GM12873 (cell line): ENCODE data around the gene TMEFF1.

Experiments
- TF ChIP-seq, protein P1 (sequence below): IDR thresholded peaks from 2 replicates; pipeline ENCODE4 v1.5.1; 2012; ENCODE audit warnings: low read depth, mild to moderate bottlenecking, moderate library complexity, low read length, control low read depth; ENCODE audit not compliant: insufficient read depth; ENCODE audit errors: missing control alignments

The TMEFF1 gene

DNA sequence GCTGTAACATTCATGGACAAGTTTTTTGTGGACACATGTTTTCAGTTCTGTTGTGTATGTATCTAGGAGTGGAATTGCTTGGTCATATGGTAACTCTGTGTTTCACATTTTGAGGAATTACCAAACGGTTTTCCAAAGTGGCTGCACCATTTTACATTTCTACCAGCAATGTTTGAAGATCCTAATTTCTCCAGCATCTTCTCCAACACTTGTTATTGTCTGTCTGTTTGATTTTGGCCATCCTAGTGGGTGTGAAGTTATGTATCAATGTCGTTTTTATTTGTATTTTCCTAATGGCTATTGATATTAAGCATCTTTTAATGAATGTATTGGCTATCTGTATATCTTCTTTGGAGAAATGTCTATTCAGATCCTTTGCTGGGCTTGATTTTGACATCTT lies 6.9 kb downstream of the TMEFF1 start:
- TF ChIP-seq, protein P1, sequence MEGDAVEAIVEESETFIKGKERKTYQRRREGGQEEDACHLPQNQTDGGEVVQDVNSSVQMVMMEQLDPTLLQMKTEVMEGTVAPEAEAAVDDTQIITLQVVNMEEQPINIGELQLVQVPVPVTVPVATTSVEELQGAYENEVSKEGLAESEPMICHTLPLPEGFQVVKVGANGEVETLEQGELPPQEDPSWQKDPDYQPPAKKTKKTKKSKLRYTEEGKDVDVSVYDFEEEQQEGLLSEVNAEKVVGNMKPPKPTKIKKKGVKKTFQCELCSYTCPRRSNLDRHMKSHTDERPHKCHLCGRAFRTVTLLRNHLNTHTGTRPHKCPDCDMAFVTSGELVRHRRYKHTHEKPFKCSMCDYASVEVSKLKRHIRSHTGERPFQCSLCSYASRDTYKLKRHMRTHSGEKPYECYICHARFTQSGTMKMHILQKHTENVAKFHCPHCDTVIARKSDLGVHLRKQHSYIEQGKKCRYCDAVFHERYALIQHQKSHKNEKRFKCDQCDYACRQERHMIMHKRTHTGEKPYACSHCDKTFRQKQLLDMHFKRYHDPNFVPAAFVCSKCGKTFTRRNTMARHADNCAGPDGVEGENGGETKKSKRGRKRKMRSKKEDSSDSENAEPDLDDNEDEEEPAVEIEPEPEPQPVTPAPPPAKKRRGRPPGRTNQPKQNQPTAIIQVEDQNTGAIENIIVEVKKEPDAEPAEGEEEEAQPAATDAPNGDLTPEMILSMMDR: no peak

DNA sequence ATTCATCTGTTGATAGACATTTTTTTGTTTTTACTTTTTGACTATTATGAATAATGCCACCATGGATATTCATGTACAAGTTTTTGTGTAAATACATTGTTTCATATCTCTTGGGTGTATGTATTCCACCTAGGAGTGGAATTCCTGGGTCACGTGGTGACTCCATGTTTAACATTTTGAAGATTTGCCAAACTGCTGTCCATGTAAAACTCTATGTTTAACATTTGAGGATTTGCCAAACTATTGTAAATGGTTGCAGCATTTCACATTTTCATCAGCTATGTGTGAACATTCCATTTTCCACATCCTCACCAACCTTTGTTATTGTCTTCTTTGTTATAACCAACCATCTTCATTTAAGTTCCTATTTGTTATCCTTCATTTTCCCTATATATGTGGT lies 12.2 kb downstream of the TMEFF1 start:
- TF ChIP-seq, protein P1: no peak

DNA sequence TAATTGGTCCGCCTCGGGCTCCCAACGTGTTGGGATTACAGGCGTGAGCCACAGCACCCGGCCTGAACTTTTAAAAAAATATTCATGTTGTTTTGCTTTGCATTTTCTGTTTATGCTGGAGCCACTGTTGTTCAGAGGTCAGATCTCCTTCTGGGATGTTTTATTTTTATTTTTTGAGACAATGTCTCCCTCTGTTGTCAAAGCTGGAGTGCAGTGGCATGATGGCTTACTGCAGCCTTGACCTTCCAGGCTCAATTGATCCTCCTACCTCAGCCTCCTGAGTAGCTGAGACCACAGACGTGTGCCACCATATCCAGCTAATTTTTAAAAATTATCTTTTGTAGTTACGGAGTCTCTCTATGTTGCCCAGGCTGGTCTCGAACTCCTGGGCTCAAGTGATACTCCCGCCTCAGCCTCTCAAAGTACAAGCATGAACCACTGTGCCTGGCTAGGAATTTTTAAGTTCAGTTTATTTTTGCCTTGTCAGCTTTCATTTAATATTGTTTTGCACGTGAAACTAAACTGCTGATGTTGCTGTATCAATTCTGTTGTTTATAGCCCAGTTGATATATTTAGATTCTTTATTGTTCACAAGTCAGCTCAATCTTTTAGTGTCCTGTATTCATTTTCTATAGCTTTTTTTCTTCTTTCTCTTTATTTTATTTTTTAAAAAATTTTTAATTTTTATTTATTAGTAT lies 13.7 kb downstream of the TMEFF1 start:
- TF ChIP-seq, protein P1: no peak

DNA sequence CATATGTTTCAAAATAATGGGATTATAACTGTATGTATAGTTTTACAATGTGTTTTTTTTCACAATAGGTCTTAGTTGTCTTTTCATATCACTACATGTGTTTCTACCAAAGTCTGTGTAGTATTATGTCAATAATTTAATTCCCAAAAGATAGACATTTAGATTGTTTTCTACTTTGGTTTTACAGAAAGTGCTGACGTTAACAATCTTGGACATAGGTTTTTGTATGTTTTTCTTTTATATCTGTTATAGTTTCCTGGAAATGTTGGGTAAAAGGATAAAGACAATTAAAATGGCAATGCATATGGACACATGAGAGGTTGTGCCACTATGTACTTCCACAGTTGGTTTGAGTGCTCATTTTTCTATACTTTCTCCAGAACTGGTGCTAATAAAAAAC lies 15.2 kb downstream of the TMEFF1 start:
- TF ChIP-seq, protein P1: no peak

DNA sequence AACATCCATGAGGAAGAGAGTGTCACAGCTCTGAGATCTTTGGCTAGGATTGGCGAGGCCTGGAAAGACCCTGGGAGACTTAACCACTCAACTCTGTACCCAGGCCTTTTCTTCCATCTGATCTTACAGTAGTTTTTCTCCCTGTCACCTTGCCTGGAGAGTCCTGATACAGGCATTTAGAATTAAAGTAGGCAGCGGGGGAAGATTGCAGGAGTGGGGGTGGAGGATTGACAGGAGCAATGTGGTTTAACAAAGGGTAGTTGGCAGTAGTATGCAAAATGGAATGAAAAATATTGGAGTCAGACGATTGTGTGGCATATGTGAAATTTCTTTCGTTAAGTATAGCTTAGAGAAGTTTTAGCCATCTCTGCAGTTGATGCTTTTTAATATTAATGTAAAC lies 16.9 kb downstream of the TMEFF1 start:
- TF ChIP-seq, protein P1: no peak

DNA sequence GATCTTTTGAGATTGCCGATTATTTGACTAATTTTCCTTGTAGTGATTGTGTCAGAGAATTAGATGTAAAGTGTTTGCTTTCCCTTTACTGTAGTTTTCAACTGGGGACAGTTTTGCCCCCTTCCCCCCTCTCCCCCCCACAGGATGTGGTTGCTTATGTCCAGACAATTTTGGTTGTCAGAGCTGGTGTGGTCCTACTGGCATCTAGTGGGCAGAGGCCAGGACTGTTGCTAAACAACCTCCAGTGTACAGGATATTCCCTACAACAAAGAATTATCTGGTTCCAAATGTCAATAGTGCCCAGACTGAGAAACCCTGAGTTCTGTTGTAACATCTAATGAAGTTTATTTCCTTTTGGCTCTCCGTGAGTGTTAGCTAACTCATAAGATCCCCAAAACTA lies 20.0 kb downstream of the TMEFF1 start:
- TF ChIP-seq, protein P1: peak; percentile 13

DNA sequence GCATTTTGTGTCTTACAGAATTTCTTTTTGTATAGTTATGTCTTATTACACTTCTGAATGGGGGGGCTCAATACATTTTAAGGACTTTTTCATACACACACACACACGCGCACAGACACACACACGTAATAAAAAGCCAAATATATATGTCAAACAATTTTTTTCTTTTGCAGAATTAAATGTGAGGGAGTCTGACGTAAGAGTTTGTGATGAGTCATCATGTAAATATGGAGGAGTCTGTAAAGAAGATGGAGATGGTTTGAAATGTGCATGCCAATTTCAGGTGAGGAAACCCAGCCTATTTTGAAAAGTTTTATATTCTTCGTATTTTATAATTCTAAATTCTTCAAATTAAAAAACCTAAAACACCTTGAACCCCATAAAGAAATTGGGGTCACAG lies 25.6 kb downstream of the TMEFF1 start:
- TF ChIP-seq, protein P1: no peak
